ENCODE measurements around the gene ZNF514. TPM values are rescaled to one million over a fixed set of nuclear protein-coding genes. Genes with fewer than 3 reads are reported as not detected.

ZNF514 gene
- total RNA-seq, 1 donor from 2014 or later: 16.2 TPM

DNA sequence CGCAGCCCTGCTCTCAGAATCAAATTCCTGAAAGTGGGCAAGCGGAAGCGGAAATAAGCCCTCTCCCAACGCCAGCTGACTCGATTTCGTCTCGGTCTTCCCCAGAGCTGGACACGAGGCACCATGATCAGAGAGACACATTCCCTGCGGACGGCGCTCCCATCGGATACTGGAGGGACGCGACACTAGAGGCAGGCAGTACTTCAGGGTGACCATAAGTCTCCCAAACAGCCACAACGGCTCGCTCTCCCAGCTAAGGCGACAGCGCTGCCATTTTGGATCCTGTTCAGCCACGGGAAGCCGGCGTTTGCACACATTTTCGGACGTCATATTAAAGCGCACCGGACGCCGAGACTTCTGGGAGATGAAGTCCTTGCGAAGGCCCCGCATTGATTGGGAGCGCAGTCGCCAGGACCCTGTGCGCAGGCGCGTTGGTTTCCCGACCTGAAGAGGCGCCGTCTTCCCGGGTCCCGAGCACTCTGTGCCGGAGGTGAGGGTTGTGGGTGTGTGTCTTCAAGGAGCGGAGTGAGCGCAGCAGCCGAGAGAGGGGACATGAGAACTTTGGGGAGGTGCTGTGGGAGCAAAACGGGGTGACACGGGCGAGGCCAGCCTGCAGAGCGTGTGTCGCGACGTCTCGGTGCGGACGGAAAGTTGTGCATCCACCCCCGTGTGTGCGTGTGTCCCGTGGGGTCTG is 5.9 kb upstream of the ZNF514 start, which contains the start of gene ZNF2:
Gene ZNF2, plus strand, starts transcription at position 439 of the 694 bp plus-strand sequence. CDS start 10,418 bp downstream, outside the sequence.
- DNase-seq (ENCODE audit: low spot score): peak; percentile 96
- H3K27me3 Mint-ChIP-seq (ENCODE audit: unreplicated experiment): peaks cover 6% of the 10 kb centered on the region
- peak within 1 kb of the TSS; percentile 99 for H3K4me3 Mint-ChIP-seq (ENCODE audit: unreplicated experiment)
- TF ChIP-seq, protein P1, sequence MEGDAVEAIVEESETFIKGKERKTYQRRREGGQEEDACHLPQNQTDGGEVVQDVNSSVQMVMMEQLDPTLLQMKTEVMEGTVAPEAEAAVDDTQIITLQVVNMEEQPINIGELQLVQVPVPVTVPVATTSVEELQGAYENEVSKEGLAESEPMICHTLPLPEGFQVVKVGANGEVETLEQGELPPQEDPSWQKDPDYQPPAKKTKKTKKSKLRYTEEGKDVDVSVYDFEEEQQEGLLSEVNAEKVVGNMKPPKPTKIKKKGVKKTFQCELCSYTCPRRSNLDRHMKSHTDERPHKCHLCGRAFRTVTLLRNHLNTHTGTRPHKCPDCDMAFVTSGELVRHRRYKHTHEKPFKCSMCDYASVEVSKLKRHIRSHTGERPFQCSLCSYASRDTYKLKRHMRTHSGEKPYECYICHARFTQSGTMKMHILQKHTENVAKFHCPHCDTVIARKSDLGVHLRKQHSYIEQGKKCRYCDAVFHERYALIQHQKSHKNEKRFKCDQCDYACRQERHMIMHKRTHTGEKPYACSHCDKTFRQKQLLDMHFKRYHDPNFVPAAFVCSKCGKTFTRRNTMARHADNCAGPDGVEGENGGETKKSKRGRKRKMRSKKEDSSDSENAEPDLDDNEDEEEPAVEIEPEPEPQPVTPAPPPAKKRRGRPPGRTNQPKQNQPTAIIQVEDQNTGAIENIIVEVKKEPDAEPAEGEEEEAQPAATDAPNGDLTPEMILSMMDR (IDR thresholded peaks at IDR 0.05; ENCODE audit: unreplicated experiment): no peak
- H3K9me3 Mint-ChIP-seq (ENCODE audit: unreplicated experiment): no peaks in the 10 kb centered on the region
- peak within 1 kb of the TSS; percentile 99 for H3K27ac Mint-ChIP-seq (ENCODE audit: unreplicated experiment)
- peaks cover 23% of the 10 kb centered on the region for H3K4me1 Mint-ChIP-seq (ENCODE audit: unreplicated experiment)
- peaks cover under 1% of the 10 kb centered on the region for H3K36me3 Mint-ChIP-seq (ENCODE audit: low read depth, unreplicated experiment)

DNA sequence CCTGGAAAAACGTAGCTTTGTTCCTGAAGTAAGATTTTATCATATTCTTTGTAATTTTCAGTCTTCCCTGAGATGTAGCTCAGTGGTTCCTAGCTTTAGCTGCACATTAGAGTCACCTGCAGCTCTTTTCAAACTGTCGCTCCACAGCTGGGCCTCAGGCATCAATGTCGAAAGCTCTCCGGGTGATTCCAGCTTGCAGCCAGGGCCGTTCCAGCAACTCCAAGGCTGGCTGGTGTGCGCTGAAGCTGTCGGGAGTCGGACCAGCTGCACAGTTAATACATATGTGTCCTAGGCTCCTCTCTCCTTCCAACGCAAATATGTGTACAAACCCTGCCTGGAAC is 5.4 kb upstream of the ZNF514 start:
- Mint-ChIP-seq H3K36me3 (ENCODE audit: low read depth, unreplicated experiment) (peaks cover 4% of the 10 kb centered on the region), H3K9me3 (ENCODE audit: unreplicated experiment) (no peaks in the 10 kb centered on the region), H3K27me3 (ENCODE audit: unreplicated experiment) (peaks cover 9% of the 10 kb centered on the region), H3K4me3 (ENCODE audit: unreplicated experiment) (peak overlapping the region; percentile 99), H3K4me1 (ENCODE audit: unreplicated experiment) (peaks cover 27% of the 10 kb centered on the region), H3K27ac (ENCODE audit: unreplicated experiment) (peak overlapping the region; percentile 99)
- no peak for DNase-seq (ENCODE audit: low spot score)
- TF ChIP-seq, protein P1 (IDR thresholded peaks at IDR 0.05; ENCODE audit: unreplicated experiment): no peak

DNA sequence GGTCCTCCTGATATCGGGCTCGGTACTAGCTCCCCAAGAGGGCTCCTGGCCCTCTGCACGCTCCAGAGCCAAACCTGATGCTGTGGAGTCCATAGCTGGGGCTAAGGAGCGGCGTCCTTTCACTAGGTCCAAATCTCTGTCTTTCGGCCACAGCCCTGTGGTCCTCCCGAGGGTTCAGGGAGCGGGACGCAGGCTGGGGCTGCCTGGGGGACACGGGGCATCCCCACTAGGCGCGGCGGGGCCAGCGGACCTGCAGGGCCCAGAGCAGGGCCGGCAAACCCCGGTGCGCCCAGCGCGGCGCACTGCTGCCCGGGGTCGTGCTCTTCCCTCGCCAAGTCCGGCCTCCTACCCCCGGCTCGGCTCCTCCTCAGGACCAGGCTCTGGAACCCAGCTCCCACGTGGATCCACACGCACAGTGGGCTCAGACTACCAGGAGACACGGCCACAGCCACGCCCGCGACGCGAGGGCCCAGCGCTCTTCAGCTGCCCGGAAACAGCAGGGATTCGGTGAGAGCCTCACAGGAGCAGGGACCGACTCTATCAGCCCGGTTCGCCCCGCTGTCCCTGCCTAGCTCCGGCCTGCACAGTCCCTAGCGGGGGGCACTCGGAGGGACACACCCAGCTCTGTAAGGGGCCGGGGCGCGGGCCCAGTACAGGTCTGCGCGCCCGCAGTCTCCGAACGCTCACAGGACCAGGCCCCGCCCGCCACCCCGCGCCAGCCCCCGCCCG is 593 bp downstream of the ZNF514 start:
- no peak overlapping the region for H3K27ac Mint-ChIP-seq (ENCODE audit: unreplicated experiment)
- peaks cover 33% of the 10 kb centered on the region for H3K36me3 Mint-ChIP-seq (ENCODE audit: low read depth, unreplicated experiment)
- TF ChIP-seq, protein P1 (IDR thresholded peaks at IDR 0.05; ENCODE audit: unreplicated experiment): no peak
- peak; percentile 23 for DNase-seq (ENCODE audit: low spot score)
- no peaks in the 10 kb centered on the region for H3K9me3 Mint-ChIP-seq (ENCODE audit: unreplicated experiment)
- H3K27me3 Mint-ChIP-seq (ENCODE audit: unreplicated experiment): peaks cover 6% of the 10 kb centered on the region
- H3K4me3 Mint-ChIP-seq (ENCODE audit: unreplicated experiment): peak overlapping the region; percentile 85
- peaks cover 4% of the 10 kb centered on the region for H3K4me1 Mint-ChIP-seq (ENCODE audit: unreplicated experiment)

DNA sequence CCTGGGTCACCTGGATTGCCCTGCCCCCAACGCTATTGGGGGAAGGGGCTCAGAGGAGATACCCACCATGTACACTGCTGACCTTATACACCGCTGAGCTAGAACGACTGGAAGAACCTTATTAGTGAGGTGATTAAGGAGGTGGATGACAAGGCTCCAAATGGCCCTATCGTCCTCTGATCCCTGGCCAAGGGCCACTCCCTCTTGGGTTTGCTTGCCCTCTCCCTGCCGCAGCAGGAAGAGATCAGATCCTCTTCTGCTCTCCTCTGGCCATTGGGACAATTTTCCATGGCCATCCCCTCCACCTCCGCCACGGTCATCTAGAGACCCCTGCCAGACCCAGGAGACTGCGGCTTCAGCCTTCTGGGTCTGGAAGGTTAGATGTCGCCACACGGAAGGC is 1.2 kb downstream of the ZNF514 start:
- TF ChIP-seq, protein P1 (IDR thresholded peaks at IDR 0.05; ENCODE audit: unreplicated experiment): no peak
- Mint-ChIP-seq H3K36me3 (ENCODE audit: low read depth, unreplicated experiment) (peaks cover 39% of the 10 kb centered on the region), H3K9me3 (ENCODE audit: unreplicated experiment) (peaks cover 3% of the 10 kb centered on the region), H3K27me3 (ENCODE audit: unreplicated experiment) (peaks cover 6% of the 10 kb centered on the region), H3K4me1 (ENCODE audit: unreplicated experiment) (peaks cover 4% of the 10 kb centered on the region), H3K27ac (ENCODE audit: unreplicated experiment) (no peak overlapping the region), H3K4me3 (ENCODE audit: unreplicated experiment) (peak overlapping the region; percentile 31)
- DNase-seq (ENCODE audit: low spot score): no peak
